Measurements from ENCODE around the gene CFAP299.

GRCh38 chr4:80446664-80447063 is 111.1 kb downstream of the CFAP299 start:
- TF ChIP-seq SUZ12 (IDR thresholded peaks at IDR 0.05; ENCODE audit: extremely low read depth, insufficient read depth, insufficient read length), result no peak
- TF ChIP-seq ZNF274 (IDR thresholded peaks at IDR 0.05; ENCODE audit: low read depth, low read length), result no peak
